ENCODE data around the gene RPTN. TPM values are rescaled to one million over a fixed set of nuclear protein-coding genes. Genes with fewer than 3 reads are reported as not detected.

The RPTN gene
- total RNA-seq, 1 donor from 2014 or later = not detected

DNA sequence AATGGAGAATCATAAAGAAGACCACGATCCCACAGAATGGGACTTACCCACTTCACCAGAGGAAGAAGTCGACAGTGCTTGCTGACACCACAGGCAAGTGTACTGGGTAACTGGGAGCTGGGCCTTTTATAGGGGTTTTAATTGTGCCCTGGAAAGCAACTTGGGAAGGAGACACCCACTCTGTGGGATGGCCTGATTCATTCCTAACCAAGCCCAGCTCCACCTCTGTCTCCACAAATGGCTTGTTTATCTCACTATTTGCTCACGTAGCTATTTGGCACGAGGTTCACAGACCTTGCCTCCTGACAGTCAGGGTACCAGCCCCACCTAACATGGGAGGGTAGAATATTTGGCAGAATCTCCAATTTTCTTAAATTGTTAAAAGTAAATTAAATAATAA lies 43.7 kb downstream of the RPTN start, which contains the start of gene TCHH:
Gene TCHH, minus strand, starts transcription at position 101 of the 400 bp plus-strand sequence. CDS start 1,364 bp downstream, outside the sequence.
- DNase-seq (ENCODE audit: low spot score) = no peak
- peaks cover 1% of the 10 kb centered on the region for H3K36me3 Mint-ChIP-seq (ENCODE audit: low read depth)
- no peak within 1 kb of the TSS for H3K4me3 Mint-ChIP-seq
- peaks cover 28% of the 10 kb centered on the region for H3K27me3 Mint-ChIP-seq (ENCODE audit: insufficient read depth)
- no peak within 1 kb of the TSS for H3K27ac Mint-ChIP-seq
- intact Hi-C loops (cut with micrococcal nuclease) = no loop called here
- H3K9me3 Mint-ChIP-seq = no peaks in the 10 kb centered on the region
- no peaks in the 10 kb centered on the region for H3K4me1 Mint-ChIP-seq (ENCODE audit: low read depth)

GRCh38 chr1:152112885-152113432 lies 46.1 kb downstream of the RPTN start:
- intact Hi-C loops (cut with micrococcal nuclease) = loop anchor here (2.0 to 5.0 kb wide), 2 partner anchors 61 to 76 kb away; no protein-coding TSS in a partner anchor
- Mint-ChIP-seq H3K27me3 (ENCODE audit: insufficient read depth) (peaks cover 21% of the 10 kb centered on the region), H3K9me3 (no peaks in the 10 kb centered on the region), H3K4me3 (no peak overlapping the region), H3K4me1 (ENCODE audit: low read depth) (peaks cover 5% of the 10 kb centered on the region), H3K36me3 (ENCODE audit: low read depth) (peaks cover 1% of the 10 kb centered on the region), H3K27ac (no peak overlapping the region)
- no peak for DNase-seq (ENCODE audit: low spot score)

DNA sequence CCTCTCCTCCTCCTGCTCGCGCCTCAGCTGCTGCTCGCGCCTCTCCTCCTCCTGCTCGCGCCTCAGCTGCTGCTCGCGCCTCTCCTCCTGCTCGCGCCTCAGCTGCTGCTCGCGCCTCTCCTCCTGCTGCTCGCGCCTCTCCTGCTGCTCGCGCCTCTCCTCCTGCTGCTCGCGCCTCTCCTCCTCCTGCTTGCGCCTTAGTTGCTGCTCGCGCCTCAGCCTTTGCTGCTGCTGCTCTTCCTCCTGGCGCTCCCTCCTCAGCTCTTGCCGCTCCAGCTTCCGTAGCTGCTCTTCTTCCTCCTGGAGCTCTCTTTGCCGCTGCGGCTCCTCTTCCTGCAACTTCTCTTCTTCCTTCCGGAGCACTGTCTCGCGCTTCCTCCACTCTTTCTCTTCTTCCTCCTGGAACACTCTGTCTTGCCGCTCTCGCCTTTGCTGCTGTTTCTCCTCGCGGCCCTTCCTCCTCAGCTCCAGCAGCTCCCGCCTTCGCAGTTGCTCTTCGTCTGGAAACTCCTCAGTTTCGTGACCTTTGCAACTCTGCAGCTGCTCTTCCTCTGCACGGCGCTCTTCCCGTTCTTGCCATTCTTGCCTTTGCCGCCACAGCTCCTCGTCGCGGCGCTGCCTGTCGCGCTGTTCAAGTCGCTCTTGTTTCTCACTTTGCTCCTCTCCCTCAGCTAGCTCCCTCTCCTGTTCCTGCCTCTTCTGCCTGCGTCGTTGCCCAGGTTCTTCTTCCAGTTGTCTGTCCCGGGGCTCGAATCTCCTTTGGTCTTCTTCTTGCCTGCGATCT lies 46.7 kb downstream of the RPTN start:
- Mint-ChIP-seq H3K36me3 (ENCODE audit: low read depth) (peaks cover 6% of the 10 kb centered on the region), H3K4me3 (no peak overlapping the region), H3K9me3 (peaks cover 4% of the 10 kb centered on the region), H3K4me1 (ENCODE audit: low read depth) (peaks cover 11% of the 10 kb centered on the region), H3K27ac (no peak overlapping the region), H3K27me3 (ENCODE audit: insufficient read depth) (peaks cover 25% of the 10 kb centered on the region)
- no peak for DNase-seq (ENCODE audit: low spot score)
- intact Hi-C loops (cut with micrococcal nuclease) = loop anchor here (2.0 to 5.0 kb wide), 2 partner anchors 60 to 77 kb away; no protein-coding TSS in a partner anchor

- peaks cover 12% of the 10 kb centered on the region for H3K4me1 Mint-ChIP-seq (ENCODE audit: low read depth)
- H3K9me3 Mint-ChIP-seq = peaks cover 4% of the 10 kb centered on the region
- H3K27ac Mint-ChIP-seq = no peak overlapping the region
- intact Hi-C loops (cut with micrococcal nuclease) = loop anchor here (2.0 to 5.0 kb wide), 2 partner anchors 17 to 59 kb away; no protein-coding TSS in a partner anchor
- no peak overlapping the region for H3K4me3 Mint-ChIP-seq
- peak; percentile 19 for DNase-seq (ENCODE audit: low spot score)
- H3K27me3 Mint-ChIP-seq (ENCODE audit: insufficient read depth) = peaks cover 24% of the 10 kb centered on the region
- peaks cover 7% of the 10 kb centered on the region for H3K36me3 Mint-ChIP-seq (ENCODE audit: low read depth)
Observed at GRCh38 chr1:152111515-152111968, 47.5 kb downstream of the RPTN start.

DNA sequence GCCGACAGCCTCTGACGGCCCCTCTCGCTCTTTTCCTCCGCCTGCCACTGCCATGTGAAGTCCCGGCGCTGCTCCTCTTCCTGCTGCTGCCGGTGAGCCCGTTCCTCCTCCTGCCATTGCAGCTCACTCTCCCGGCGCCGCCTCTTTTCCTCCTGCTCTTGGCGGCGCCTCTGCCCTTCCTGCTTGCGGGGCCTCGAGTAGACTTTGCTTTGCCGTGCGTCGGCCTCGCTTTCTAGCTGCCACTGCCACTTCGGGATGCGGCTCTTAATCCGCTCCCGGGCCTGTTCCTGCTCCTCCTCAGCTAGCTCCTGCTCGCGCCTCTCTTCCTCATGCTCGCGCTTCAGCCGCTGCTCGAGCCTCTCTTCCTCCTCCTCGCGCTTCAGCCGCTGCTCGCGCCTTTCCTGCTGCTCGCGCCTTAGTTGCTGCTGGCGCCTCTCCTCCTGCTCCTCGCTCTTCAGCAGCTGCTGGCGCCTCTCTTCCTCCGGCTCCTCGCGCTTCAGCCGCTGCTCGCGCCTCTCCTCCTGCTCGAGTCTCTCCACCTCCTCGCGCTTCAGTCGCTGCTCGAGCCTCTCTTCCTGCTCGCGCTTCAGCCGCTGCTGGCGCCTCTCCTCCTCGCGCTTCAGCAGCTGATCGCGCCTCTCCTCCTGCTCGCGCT lies 48.0 kb downstream of the RPTN start:
- Mint-ChIP-seq H3K4me3 (no peak overlapping the region), H3K36me3 (ENCODE audit: low read depth) (peaks cover 7% of the 10 kb centered on the region), H3K27me3 (ENCODE audit: insufficient read depth) (peaks cover 24% of the 10 kb centered on the region), H3K27ac (no peak overlapping the region), H3K9me3 (peaks cover 4% of the 10 kb centered on the region), H3K4me1 (ENCODE audit: low read depth) (peaks cover 12% of the 10 kb centered on the region)
- intact Hi-C loops (cut with micrococcal nuclease) = loop anchor here (2.0 to 5.0 kb wide), 2 partner anchors 16 to 59 kb away; no protein-coding TSS in a partner anchor
- peak; percentile 5 for DNase-seq (ENCODE audit: low spot score)

- intact Hi-C loops (cut with micrococcal nuclease) = loop anchor here (2.0 to 5.0 kb wide), 2 partner anchors 16 to 58 kb away; no protein-coding TSS in a partner anchor
Observed at GRCh38 chr1:152110365-152110859, 48.6 kb downstream of the RPTN start.

DNA sequence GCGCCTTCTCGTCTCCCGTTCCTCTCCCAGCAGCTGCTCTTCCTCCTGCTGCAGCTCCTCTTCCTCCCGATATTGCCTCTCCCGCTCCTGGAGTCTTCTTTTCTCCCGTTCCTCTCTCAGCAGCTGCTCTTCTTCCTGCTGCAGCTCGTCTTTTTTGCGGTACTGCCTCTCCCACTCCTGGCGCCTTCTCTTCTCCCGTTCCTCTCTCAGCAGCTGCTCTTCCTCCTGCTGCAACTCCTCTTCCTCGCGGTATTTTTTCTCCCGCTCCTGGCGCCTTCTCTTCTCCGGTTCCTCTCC lies 49.1 kb downstream of the RPTN start:
- Mint-ChIP-seq H3K4me1 (ENCODE audit: low read depth) (peaks cover 12% of the 10 kb centered on the region), H3K27ac (no peak overlapping the region), H3K4me3 (no peak overlapping the region), H3K27me3 (ENCODE audit: insufficient read depth) (peaks cover 31% of the 10 kb centered on the region), H3K9me3 (peaks cover 4% of the 10 kb centered on the region), H3K36me3 (ENCODE audit: low read depth) (peaks cover 7% of the 10 kb centered on the region)
- DNase-seq (ENCODE audit: low spot score) = no peak
- intact Hi-C loops (cut with micrococcal nuclease) = loop anchor here (2.0 to 5.0 kb wide), 2 partner anchors 15 to 58 kb away; no protein-coding TSS in a partner anchor

More at GRCh38 chr1:152110365-152110859, 48.6 kb downstream of the RPTN start:
- Mint-ChIP-seq H3K27me3 (ENCODE audit: insufficient read depth) (peaks cover 27% of the 10 kb centered on the region), H3K27ac (no peak overlapping the region), H3K9me3 (peaks cover 4% of the 10 kb centered on the region), H3K4me3 (no peak overlapping the region), H3K4me1 (ENCODE audit: low read depth) (peaks cover 12% of the 10 kb centered on the region), H3K36me3 (ENCODE audit: low read depth) (peaks cover 7% of the 10 kb centered on the region)
- DNase-seq (ENCODE audit: low spot score) = peak; percentile 5

DNA sequence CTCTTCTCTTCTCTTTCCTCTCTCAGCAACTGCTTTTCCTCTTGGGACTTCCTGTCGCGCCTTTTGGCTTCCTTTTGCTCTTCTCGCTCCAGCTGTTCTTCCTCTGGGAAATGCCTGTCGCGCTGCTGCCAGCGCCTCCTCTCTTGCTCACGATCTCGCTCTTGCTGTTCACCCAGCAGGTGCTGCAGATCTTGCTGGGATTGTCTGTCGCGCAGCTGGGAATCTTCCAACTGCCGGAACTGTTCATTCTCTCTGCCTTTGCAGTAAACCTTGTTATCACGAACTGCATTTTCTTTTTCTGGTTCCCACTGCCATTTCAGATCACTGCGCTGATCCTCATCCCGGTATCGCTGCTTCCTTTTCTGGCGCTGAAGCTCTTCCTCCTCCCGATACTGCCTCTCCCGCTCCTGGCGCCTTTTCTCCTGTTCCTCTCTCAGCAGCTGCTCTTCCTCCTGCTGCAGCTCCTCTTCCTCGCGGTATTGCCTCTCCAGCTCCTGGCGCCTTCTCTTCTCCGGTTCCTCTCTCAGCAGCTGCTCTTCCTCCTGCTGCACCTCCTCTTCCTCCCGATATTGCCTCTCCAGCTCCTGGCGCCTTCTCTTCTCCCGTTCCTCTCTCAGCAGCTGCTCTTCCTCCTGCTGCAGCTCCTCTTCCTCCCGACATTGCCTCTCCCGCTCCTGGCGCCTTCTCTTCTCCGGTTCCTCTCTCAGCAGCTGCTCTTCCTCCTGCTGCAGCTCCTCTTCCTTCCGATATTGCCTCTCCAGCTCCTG lies 49.6 kb downstream of the RPTN start:
- Mint-ChIP-seq H3K4me1 (ENCODE audit: low read depth) (peaks cover 12% of the 10 kb centered on the region), H3K9me3 (peaks cover 4% of the 10 kb centered on the region), H3K4me3 (no peak overlapping the region), H3K36me3 (ENCODE audit: low read depth) (peaks cover 7% of the 10 kb centered on the region), H3K27ac (no peak overlapping the region), H3K27me3 (ENCODE audit: insufficient read depth) (peaks cover 36% of the 10 kb centered on the region)
- DNase-seq (ENCODE audit: low spot score) = no peak
- intact Hi-C loops (cut with micrococcal nuclease) = no loop called here

- no peak overlapping the region for H3K27ac Mint-ChIP-seq
- H3K27me3 Mint-ChIP-seq (ENCODE audit: insufficient read depth) = peaks cover 37% of the 10 kb centered on the region
- H3K36me3 Mint-ChIP-seq (ENCODE audit: low read depth) = peaks cover 7% of the 10 kb centered on the region
- H3K4me3 Mint-ChIP-seq = no peak overlapping the region
- H3K4me1 Mint-ChIP-seq (ENCODE audit: low read depth) = peaks cover 12% of the 10 kb centered on the region
- intact Hi-C loops (cut with micrococcal nuclease) = no loop called here
- peaks cover 4% of the 10 kb centered on the region for H3K9me3 Mint-ChIP-seq
- no peak for DNase-seq (ENCODE audit: low spot score)
Observed at GRCh38 chr1:152108882-152109222, 50.2 kb downstream of the RPTN start.

GRCh38 chr1:152107984-152108881 lies 50.8 kb downstream of the RPTN start:
- no peak overlapping the region for H3K27ac Mint-ChIP-seq
- intact Hi-C loops (cut with micrococcal nuclease) = no loop called here
- H3K4me1 Mint-ChIP-seq (ENCODE audit: low read depth) = peaks cover 12% of the 10 kb centered on the region
- no peak for DNase-seq (ENCODE audit: low spot score)
- H3K4me3 Mint-ChIP-seq = peak overlapping the region; percentile 43
- peaks cover 42% of the 10 kb centered on the region for H3K27me3 Mint-ChIP-seq (ENCODE audit: insufficient read depth)
- H3K36me3 Mint-ChIP-seq (ENCODE audit: low read depth) = peaks cover 7% of the 10 kb centered on the region
- H3K9me3 Mint-ChIP-seq = peaks cover 4% of the 10 kb centered on the region

- intact Hi-C loops (cut with micrococcal nuclease) = no loop called here
- Mint-ChIP-seq H3K9me3 (peaks cover 4% of the 10 kb centered on the region), H3K4me1 (ENCODE audit: low read depth) (peaks cover 12% of the 10 kb centered on the region), H3K27me3 (ENCODE audit: insufficient read depth) (peaks cover 48% of the 10 kb centered on the region), H3K4me3 (peak overlapping the region; percentile 31), H3K27ac (peak overlapping the region; percentile 31), H3K36me3 (ENCODE audit: low read depth) (peaks cover 6% of the 10 kb centered on the region)
- no peak for DNase-seq (ENCODE audit: low spot score)
Observed at GRCh38 chr1:152107031-152107983, 51.7 kb downstream of the RPTN start.
